ENCODE measurements around the gene PLAC9.

PLAC9 gene

DNA sequence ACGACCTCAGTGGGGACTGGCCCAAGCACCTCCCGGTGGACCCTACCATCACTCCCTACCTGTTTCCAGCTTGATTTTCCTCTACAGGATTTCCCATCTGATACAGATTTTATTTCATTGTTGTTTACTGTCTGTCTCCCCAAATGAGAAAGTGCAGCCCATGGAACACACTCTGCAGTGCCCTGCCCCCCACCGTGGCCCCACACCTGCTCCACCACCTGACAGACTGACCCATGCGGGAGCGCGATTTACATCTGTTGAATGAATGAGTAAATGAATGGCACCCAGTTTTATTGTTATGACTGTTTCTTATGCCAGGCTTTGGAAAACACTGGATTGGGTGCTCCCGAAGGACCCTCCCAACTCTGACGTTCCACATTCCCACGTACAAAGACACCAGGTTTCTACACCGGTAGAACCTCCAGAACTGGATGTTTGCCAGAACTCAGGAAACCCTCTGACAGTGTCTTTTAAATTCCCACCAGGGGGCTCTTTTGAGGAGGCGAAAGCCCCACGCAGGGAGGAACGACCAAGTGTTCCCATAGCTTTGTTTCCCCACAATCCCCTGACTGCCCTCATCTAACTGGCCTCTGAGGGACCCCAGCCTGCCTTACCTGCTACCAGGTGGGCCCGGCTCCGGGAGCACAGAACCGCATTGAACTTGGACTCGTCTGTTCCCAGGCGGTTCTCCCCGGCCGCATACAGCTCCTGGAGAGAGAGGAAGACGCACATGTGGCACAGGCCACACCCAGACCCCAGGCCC lies 29.0 kb downstream of the PLAC9 start:
- DNase-seq = no peak

DNA sequence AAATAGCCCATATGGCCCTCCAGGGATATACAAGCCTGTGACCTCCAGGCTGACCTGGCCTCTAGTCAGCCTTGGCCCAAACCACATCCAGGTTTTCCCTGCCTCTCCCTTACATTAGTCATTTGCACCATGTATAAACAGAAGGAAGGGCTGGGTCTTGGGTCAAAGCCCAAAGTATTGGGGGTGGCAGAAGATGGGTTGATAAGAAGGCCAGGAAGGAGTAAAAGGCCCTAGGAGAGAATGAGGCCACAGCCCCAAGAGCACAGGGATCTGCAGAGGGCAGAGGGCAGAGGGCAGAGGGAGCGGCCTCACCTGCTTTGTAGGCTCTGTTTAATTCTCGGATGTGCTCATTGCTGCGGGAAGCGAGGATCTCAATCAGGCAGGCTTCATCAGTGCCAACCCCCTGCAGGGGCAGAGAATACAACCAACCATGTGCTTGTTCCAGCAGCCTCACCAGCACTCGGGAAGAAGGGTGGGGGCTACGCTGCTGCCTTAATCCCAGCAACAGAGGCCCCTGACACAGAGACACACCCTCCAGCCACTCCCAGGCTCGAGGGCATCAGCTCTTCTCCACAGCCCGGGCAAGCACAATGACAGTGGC lies 31.3 kb downstream of the PLAC9 start:
- DNase-seq = no peak

DNA sequence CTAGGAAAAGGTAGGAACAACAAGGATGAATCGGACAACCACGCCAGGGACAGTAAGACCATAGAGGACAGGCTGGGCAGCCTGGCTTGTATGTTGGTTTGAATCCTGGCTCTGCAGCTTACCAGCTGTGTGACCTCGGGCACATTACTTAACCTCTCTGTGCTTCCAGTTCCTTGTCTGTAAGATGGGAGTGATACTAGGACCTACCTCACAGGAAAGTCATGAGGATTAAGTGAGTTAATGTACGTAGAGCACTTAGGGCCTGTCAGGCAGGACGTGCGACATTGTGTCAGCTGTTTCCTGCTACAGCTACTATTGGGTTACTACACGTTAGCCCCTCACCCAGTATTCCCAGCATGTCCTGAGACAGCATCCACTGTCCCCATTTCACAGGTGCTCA lies 32.1 kb downstream of the PLAC9 start:
- DNase-seq = no peak

DNA sequence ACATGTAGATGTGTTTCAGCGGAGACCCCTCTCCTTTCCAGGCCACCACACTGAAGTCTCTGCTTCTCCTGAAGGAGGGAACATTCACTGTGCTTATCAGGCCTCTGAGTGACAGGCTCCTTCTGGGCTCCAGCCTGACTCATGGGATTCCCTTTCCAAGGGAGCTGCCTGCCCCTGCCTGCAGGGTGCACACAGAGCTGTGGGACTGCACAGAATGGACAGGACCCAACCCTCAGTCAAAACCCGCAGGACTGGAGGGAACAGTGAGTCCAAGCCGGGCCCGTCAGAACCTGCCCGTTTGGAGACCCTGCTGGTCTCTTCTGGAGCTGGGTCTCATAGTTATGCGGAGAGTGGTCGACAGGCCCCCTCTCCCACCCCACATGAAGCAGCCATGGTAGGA lies 32.6 kb downstream of the PLAC9 start:
- no peak for DNase-seq

DNA sequence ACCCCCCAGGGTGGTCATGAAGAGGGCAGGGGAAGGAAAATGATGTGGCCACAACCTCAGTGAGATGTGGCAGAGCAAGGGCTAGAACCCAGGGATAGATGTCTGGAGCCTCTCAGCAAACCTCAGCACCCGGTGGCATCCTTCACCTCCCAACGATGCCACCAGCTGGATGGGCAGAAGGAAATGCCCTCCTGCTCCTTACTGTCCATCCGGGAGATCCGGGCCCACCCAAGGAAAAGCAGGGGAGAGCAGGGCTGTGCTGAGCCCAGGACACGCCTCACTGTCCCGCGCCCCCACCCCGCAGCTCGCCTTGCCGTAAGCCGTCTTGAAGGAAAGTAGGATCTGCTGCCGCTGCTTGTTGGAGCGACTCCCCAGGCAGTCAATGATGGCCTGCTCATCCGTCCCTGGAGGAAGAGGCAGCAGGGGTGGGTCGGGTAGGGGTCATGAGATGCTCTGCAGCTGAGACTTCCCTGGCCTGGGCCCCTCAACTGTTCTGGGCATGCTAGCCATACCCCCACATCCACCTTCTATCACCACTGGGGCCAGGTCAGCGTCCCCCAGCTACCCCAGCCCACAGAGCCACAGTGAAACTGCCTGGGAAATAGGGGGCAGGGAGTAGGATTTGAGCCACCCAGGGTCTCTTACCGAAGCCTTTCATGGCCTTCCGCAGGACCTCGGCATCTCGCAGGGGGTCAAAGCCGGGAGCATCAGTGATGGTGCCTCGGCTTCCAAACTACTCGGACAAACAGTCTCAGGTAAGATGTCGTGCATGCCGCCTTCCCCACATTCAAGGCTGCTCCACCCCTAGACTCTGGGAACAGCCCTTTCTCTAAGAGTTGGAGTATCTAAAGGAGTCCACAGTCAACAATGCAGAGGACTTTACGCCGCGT lies 34.3 kb downstream of the PLAC9 start:
- DNase-seq = no peak

DNA sequence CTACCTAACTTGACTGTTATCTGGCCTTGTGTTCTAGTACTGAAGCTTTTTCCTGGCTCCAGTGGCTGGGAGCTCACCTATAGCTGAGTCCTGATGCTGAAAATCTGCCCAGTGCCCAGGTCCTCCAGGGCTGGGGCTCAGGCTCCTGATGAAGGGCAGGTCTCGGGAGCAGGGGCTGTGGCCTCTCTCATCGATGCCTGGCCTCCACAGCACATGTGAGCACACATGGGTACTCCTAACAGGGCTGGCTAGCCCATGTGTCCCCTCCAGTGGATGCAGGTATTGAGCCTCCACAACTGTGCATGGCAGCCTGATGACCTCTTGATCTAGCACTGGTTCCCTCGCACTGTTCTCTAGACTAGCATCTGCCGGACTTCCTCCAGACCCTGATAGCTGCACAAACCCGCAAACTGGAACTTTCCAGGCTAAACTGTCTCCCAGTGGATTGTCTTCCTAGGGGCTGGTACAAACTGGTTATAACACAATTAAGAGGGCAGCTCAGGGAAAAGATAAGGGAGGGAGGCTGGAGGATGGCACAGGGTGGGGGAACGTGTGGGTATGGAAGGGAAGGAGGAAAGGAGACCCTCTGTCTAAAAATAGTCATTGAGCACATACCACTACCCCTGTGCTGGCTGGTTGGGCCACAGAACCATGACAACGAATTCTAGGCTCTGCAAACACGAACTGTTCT lies 35.1 kb downstream of the PLAC9 start:
- DNase-seq = no peak

DNA sequence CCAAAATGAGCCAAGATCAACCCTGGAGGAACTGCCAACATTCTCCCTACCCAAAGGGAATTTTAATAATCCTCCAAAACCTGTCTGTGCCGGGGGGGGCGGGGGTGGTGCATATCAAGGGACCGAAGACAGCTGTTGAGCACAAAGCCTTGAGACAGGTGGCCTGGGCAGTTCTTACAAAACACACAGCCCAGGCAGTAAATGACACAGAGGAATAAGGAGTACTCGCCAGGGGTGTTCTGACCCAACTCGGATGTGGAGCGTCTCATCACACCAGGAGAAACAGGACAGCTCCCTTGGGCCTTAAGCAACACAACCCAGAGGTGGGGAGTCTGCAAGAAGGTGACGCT lies 35.6 kb downstream of the PLAC9 start:
- DNase-seq = no peak

DNA sequence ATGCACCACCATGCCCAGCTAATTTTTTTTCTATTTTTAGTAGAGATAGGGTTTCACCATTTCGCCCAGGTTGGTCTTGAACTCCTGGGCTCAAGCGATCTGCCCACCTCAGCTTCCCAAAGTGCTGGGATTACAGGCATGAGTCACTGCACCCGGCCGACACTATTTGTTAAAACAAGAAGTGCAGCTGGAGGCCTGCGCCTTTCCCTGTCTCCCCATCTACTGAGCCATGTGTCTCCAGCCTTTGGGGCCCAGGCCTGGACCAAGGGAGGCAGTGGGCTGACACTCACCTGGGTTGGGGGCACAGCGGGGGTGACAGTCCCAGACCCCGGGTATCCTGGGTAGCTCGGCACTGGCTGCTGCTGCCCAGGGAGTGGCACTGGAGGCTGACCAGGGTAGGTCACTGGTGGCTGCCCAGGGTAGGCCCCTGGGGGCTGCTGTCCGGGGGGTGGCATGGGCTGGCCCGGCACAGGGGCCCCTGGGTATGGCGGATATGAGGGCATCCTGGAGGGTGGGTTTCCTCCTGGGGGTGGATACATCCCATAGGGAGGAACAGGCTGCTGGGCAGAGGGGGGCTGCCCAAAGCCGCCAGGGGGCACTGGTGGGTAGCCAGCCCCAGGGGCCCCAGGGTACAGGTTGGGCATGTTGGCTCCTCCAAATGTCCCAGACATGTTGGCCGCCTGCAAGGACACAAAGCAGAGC lies 36.3 kb downstream of the PLAC9 start:
- DNase-seq = no peak

DNA sequence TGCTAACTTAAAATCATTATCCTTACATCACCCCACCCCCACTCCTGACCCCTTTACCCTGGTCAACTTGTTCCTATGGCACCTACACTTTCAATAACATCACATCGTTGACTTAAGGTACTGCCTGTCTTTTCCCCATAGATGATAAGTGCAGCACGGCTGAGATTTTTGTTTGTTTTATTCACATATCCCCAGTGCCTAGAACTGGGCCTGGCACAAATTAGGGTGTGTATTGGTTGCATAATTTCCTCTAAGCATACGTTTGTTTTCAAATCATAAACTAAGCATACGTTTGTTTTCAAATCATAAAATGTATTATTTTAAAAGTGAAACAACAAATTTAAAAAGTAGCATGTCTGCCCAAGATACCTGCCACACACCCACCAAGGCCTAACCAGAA lies 37.5 kb downstream of the PLAC9 start:
- DNase-seq = no peak

DNA sequence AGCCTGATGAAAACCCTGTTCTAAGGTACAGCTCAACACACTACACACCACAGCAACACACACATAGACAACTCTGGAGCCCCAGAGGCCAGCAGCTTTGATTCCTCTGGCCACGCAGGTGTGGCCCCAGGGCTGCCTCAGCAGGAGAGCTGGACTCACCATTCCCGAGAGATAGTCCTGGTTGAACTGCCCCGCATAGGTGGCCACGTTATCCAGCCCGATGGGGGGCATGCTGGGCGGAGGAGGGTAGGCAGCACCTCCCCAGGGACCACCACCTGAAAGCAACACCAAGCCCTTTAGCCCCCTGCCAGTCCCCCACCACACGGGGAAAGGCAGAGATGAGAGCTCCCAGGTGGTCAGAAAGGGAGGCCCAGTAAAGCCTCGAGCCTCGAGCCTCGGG lies 38.1 kb downstream of the PLAC9 start:
- no peak for DNase-seq

DNA sequence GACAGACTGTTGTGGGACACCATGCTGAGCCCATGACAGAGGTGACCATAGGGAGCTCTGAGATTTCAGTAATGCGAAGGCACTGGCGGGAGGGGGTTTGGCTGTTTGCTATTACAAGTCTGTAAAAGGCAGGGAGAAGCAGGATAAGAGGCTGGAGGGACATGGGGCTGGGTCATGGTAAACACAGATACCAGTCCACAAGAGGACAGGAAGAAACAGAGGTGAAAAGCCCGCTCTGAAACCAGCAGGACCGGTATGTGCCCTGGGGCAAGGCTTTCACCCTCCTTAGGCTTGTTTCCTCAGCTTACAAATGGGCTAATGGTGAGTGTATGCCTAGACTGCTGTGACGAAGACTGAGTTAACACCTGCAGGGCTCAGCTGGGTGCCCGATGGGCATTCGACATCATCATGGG lies 38.7 kb downstream of the PLAC9 start:
- DNase-seq = no peak

DNA sequence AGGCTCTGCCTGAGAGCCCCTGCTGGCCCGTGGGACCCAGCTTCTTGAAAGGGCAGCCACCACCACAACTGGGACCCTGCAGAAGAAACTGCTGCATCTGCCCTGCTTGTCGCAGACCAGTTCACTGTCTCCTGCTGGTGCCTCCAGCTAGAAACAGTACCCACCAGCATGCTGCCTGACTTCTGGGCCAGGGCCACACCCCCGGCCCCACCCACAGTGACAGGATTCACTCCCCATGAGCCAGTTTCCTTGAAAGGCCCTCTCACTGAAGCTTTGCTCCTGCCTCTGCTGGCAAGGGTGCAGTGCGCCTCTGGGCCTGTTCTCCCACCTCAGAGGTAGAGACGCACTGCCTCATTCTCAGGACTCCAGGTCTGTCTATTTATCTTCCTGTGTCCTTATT lies 40.4 kb downstream of the PLAC9 start:
- DNase-seq = no peak

DNA sequence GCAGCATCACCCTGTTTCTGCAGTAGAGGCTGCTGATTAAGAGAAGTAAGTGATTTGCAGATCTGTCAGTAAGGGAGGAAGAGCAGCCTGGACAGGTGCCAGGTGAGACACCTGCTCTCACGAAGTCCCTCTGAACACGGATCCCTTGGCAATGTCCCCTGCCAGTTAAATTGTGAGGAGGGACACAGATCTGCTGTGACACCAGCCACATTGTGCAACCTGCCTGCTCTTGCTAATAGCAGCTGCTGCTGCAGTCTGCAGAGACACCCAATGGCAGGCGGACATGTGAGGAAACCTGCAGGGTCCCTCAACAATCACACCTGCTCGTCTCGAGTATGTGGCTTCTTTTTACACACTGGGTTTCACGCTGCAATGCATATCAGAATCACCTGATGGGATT lies 40.9 kb downstream of the PLAC9 start:
- no peak for DNase-seq

DNA sequence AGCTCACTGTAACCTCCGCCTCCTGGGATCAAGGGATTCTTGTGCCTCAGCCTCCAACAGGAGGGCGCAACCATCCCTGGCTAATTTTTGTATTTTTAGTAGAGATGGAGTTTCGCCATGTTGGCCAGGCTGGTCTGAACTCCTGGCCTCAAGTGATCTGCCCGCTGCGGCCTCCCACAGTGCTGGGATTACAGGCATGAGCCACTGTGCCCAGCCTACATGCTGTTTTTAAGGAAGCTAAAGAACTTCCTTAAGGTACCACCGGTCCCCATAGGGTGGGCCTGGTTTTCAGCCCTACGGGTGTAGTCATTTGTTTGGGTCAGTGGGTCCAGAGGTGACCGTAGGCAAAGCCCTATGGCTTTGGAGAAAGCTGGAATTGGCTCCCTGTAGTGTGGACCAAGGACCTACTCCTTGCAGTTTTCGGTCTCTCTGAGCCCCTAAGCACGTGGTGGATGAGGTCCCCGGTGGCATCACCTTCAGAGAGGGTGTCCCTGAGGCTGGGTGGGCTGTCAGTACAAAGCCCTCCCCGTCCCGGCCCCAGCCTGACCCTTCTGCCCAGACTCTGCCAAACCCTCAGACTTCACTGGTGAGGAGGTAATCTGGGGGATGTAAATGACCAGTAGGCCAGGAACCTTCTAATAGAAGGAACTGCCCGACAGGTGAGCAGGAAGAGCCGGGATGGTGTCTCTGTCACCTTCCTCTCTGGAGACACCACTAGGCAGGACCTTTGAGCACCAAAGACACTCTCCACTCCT lies 42.3 kb downstream of the PLAC9 start:
- no peak for DNase-seq

DNA sequence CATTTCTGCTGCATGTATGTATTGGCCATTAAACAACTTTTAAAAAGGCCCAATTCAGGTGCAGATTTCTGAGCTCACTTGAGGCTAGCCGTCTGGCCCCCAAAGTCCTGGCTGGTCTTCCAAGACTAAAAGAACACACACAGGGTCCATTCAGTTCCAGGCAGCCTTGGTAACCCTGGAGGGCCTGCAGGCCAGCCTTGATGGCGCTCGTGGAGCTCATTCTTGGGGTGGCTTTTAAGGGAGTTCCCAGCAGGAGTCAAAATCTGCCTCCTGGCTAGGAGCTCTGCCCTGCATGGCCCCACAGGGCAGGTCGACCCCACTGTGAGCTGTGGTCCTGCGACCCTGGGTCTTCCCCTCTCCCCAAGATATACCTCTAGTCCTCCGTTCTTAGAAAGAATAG lies 44.0 kb downstream of the PLAC9 start:
- DNase-seq = no peak

DNA sequence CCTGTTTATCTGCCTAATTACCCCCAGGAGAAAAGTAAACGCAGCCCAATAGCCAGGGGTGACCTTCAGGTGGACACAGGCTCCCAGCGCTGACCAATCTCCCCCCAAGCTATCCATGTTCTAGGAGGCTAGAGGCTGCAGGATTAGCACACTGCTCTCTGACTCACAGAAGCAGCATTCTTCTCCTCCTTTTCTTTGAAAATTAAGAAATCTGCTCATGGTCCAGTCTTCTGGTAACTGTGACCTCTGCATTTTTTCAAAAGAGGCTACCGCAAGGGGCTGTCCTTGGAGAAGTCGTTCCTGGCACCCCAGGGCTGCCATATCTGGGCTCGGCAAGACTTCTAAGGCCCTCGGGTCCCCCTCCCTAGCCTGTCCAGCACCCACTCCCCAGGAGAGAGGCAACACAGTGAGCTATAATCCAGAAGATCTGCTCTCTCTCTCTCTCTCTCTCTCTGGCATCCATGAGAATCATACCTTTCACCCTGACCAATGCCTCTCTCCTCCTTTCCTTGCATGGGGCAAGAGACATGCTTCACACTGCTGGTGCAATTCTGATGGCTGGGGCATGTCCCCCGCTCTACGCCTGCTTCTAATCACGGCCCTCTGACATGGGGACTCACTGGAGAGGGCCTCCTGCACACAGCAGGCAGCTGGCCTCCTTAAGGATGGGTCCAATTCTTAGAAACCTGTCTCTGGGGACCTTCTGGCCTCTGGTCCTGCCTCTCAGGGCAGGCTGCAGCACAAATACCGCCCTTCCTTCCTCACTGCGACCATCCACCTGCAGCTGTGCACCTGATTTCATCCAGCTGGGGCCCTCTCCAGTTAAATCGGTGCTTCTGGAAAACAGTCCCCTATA lies 45.5 kb downstream of the PLAC9 start:
- no peak for DNase-seq

DNA sequence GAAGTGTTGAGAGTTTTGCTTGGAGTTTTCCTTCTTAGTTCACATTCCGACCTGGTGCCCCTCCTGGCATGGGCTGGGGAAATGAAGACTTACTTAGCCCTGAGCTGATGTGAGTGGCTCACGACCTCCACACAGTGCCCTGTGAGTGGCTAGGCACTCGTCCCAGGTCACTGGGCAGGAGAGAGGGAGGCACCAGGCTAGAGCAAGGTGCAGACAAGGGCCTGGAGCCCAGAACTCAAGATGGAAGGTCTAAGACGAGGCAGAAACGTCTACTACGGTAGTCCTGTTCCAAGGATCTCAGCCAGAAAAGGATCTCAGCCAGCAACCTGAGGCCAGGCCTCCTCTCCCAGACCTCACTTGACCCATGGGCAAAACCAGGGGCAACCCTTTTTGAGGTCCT lies 50.5 kb downstream of the PLAC9 start:
- no peak for DNase-seq

DNA sequence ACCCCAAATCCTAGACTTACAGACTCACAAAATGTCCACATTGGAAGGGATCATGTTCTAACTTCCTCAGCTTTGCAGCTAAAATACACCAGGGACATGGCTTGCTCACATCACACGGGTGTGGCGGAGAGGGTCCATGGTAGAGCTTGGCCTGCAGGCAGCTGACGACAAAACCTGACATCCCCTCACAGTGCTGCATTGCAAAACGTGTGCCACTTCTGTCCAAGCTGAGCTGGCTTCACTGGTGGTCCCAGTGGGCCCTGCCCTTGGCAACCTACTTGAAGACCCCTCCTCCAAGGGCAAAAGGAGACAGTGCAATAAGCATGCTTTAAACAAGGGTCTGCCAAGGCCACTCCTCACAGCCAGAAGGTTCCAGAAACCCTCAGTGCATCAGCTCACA lies 50.9 kb downstream of the PLAC9 start:
- no peak for DNase-seq

DNA sequence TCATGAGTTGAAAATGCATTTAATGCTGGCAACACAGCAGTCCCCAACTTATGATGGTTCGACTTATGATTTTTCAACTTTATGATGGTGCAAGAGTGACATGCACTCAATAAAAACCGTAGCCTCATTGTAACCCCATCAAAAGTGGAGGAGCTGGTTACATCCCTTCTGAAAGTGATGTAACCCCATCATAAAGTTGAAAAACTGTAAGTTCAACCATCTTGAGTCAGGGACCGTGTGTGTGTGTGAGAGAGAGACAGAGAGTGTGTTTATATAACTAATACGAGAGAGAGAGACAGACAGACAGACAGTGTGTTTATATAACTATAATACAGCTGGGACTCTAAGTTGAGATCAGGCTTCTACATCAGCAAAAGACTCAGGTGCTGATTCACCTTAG lies 51.8 kb downstream of the PLAC9 start:
- DNase-seq = no peak

DNA sequence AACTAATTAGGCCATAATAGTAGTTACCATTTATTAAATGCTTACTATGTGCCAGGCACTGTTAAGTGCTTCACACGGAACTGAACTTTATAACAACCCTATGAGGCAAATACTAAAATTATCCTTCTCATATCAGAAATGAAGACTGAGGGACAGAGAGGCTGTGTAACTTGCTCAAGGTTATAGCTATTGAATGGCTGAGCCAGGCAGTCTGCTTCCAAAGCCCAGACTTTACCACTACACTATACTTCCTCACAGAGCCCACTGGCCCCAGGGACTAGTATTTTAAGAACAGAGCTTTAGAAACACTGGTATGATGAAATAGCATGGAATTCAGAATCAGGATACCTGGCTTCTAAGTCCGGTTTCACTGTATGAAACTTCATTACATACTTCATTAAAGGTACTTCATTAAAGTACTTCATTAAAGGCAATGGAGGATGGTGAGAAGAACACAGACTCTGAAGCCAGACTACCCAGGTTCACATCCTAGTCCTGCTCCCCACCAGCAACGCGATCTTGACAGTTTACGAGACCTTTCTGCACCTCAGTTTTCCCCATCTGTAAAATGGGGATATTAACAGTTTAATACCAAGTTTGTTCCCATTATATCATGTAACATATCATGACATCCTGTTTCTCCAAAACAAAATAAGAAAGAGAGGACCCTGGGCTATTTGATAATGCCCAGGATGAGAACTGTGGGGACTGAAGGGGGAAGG lies 53.2 kb downstream of the PLAC9 start:
- DNase-seq = no peak

All from NCI-H1930 (cell line).